Esophagus muscularis mucosa (tissue), 4 donors: ENCODE results near the gene YOD1.

ENCODE experiments used
- CTCF ChIP-seq, 3 experiments: fragments of 200-600 bp in 2 of 3; fragments of 450-650 bp in 1 of 3; sonication (generic) in 2 of 3; IDR thresholded peaks; one replicate each; pipeline ENCODE4 v1.5.1; 2017 to 2019; ENCODE audit warnings: antibody characterized with exemption in 3 of 3, mild to moderate bottlenecking in 2 of 3, moderate library complexity in 1 of 3
- EP300 ChIP-seq: sonication (generic); formaldehyde crosslinking; IDR thresholded peaks from one replicate; pipeline ENCODE4 v1.6.1; 2017; ENCODE audit warnings: antibody characterized with exemption
- POLR2A ChIP-seq: fragments of 450-650 bp; IDR thresholded peaks from one replicate; pipeline ENCODE4 v1.6.1; 2017; ENCODE audit warnings: antibody characterized with exemption, moderate library complexity, mild to moderate bottlenecking, low read depth
- POLR2AphosphoS5 ChIP-seq, 2 donors: sonication (generic); formaldehyde crosslinking; IDR thresholded peaks; one replicate each; pipeline ENCODE4 v1.6.1; 2017; ENCODE audit warnings: antibody characterized with exemption in 2 of 2

- TF ChIP-seq POLR2A (no peak), CTCF (IDR thresholded peaks at IDR 0.05) (peak; percentile 37 to 57 (median 50)), EP300 (no peak), POLR2AphosphoS5 (IDR thresholded peaks at IDR 0.05) (no peak)
These were observed 33.7 kb upstream of the YOD1 start for GRCh38 chr1:207084701-207085180.
